GM18873 (cell line): ENCODE results near the gene RAPH1.
"Not testable (repeated sequence)": the region's sequence is repeated elsewhere in the genome, so short reads cannot be mapped to it uniquely, and the experiment has no call there.

ENCODE experiments used
- ATAC-seq: cut with Tn5 transposase; IDR thresholded peaks from one replicate; pipeline ENCODE4 v1.9.1; 2021; ENCODE audit warnings: mild to moderate bottlenecking, moderate library complexity, moderate number of reproducible peaks; ENCODE audit not compliant: unreplicated experiment, low FRiP score

RAPH1 gene

GRCh38 chr2:203388153-203388552 lies 146.9 kb downstream of the RAPH1 start:
- ATAC-seq = not testable (repeated sequence)

GRCh38 chr2:203383038-203383437 lies 152.1 kb downstream of the RAPH1 start:
- no peak for ATAC-seq

- ATAC-seq = no peak
These were observed 155.9 kb downstream of the RAPH1 start for GRCh38 chr2:203379156-203379555.

DNA sequence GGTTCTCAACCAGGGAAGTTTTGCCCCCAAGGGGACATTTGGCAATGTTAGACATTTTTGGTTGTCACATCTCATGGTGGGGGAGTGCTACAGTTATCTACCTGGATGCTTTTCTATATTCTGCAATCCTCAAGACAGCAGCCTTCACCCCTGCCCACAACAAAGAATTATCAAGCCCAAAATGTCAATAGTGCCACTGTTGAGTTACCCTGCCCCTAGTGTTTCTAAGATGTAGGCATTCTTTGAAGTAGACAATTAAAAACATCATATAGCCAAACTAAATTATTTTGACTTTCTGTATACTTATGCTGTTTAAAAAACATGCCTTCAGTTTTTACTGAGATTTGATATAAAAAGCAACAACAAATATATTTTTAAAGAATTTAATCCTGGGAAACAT lies 158.9 kb downstream of the RAPH1 start:
- no peak for ATAC-seq

DNA sequence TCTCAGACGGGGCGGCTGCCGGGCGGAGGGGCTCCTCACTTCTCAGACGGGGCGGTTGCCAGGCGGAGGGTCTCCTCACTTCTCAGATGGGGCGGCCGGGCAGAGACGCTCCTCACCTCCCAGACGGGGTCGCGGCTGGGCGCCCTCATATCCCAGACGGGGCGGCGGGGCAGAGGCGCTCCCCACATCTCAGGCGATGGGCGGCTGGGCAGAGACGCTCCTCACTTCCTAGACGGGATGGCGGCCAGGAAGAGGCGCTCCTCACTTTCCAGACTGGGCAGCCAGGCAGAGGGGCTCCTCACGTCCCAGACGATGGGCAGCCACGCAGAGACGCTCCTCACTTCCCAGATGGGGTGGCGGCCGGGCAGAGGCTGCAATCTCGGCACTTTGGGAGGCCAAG lies 162.4 kb downstream of the RAPH1 start:
- not testable (repeated sequence) for ATAC-seq

GRCh38 chr2:203366639-203367466 lies 168.2 kb downstream of the RAPH1 start:
- no peak for ATAC-seq

DNA sequence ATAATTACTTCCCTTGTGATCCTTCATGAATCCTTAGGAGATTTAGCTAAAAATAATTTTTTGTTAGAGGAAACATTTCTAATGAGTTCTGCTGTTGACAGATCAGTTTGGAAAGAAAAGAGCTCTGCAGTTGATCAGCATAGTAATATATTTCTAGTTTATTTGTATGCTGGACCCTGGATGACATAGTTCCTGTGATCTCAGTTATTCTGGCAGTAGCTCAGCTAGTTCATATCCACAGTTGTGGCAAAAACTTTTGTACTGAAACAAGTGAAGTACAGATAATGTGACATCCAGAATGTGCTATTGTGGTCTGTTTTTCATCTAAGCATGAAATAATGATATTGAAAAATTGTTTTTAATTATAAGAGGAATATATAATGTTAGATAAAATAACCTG lies 173.2 kb downstream of the RAPH1 start:
- ATAC-seq = no peak

DNA sequence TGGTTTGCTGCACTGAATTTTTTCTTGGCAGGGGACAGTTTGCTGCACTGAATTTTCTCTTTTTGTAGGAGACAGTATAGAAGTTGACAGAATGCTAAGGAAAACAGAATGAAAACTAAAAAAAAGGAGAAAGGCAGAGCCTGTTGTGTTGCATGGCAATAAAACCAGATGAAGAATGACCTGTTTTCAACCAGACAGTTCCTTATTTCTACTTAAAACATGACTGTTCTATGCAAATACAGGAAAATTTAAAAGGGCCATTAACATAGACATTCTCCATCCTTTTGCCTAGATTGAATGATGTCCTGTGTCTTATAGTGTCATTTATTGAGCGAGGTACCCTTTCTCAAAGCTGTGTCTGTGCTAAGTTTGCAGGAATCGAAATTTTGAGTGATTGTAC lies 173.6 kb downstream of the RAPH1 start:
- ATAC-seq = no peak

- no peak for ATAC-seq
These were observed 174.2 kb downstream of the RAPH1 start for GRCh38 chr2:203360833-203361430.

DNA sequence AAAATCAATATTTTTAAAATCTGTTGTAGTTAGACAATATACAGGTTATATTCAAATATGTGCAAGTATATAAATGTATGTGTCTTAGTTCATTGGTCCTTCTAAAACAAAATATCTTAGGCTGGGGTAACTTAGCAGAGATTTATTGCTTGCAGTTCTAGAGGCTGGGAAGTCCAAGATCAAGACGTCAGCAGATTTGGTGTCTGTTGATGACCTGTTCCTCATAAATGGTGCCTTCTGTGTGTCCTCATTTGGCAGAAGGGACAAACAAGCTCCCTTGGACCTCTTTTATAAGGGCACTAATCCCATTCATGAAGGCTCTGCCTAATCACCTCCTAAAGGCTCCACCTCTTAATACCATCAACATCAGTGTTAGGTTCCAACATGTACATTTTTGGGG lies 175.7 kb downstream of the RAPH1 start:
- no peak for ATAC-seq

DNA sequence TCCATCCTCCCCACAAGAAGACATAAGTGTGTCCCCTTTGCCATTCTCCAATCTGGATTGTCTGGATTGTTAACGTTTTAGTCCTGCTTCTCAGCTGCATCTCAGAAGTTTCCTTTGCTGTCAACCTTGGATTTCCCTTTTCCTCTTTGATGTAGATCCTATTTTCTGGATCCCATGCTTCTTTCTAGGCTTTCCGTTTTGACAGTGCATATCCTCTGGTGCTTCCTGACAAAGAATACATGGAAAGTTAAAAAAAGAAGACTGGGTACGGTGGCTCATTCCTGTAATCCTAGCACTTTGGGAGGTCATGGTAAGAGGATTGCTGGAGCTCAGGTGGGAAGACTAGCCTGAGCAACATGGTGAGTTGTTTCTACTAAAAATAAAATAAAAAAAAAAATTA lies 180.1 kb downstream of the RAPH1 start:
- ATAC-seq = no peak

GRCh38 chr2:203352604-203353255 lies 182.4 kb downstream of the RAPH1 start:
- ATAC-seq = no peak

DNA sequence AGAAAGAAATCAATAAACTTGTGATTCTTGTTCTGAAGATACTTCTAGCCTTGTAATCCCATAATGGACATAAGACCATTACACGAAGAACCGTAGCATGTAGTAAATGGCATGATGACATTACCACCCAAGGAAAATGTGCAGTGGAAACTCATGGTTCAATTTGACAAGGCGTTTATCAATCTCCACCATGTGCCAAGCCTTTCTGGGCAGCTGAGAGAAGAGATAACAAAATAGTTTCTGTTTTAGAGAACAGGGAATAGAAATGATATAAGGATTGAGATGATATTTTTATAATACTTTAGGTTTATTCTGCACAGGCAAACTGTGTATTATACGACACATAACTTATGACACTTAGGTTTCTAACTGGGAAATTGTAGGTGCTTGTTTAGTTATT lies 187.7 kb downstream of the RAPH1 start:
- ATAC-seq = no peak

DNA sequence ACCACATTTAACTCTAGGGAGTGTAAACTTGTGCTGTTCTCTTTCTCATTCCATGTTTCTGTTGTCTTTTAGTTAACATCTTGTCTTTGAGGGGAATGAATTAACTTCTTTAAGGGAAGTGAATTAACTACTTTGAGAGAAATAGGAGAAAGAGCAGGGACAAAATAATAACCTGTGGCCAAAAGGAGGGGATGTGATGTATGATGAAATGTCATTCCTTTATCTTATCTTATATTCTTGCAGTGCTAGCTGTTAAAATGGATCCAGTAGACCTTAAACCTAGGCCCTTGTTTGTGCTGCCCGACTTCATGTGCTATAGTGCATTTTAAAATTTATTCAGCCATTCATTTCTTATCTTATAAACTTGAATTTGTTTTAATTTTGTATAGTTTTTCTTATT lies 188.5 kb downstream of the RAPH1 start:
- no peak for ATAC-seq

GRCh38 chr2:203344667-203345066 lies 190.4 kb downstream of the RAPH1 start:
- ATAC-seq = no peak
